Measurements from ENCODE around the gene GPR15LG.

The GPR15LG gene

GRCh38 chr10:84225427-84226173 lies 52.0 kb downstream of the GPR15LG start, which contains the start of gene LRIT2:
LRIT2 (minus strand) TSS chr10:84225544; CDS start chr10:84225520, 24 bp downstream.
- no peak for DNase-seq (ENCODE audit: low read depth)
- no peak within 1 kb of the TSS for H3K4me3 ChIP-seq (replicated peaks; ENCODE audit: low read depth, low read length)
- no peak for TF ChIP-seq CTCF (IDR thresholded peaks at IDR 0.05; ENCODE audit: low read length, missing control alignments)

- no peak overlapping the region for H3K4me3 ChIP-seq (replicated peaks; ENCODE audit: low read depth, low read length)
- no peak for TF ChIP-seq CTCF (IDR thresholded peaks at IDR 0.05; ENCODE audit: low read length, missing control alignments)
- no peak for DNase-seq (ENCODE audit: low read depth)
These were observed 53.0 kb downstream of the GPR15LG start for GRCh38 chr10:84226616-84227015.

- H3K4me3 ChIP-seq (replicated peaks; ENCODE audit: low read depth, low read length): no peak overlapping the region
- DNase-seq (ENCODE audit: low read depth): no peak
- no peak for TF ChIP-seq CTCF (IDR thresholded peaks at IDR 0.05; ENCODE audit: low read length, missing control alignments)
These were observed 54.2 kb downstream of the GPR15LG start for GRCh38 chr10:84227810-84228209.

- no peak overlapping the region for H3K4me3 ChIP-seq (replicated peaks; ENCODE audit: low read depth, low read length)
- no peak for TF ChIP-seq CTCF (IDR thresholded peaks at IDR 0.05; ENCODE audit: low read length, missing control alignments)
- DNase-seq (ENCODE audit: low read depth): no peak
These were observed 56.8 kb downstream of the GPR15LG start for GRCh38 chr10:84230359-84230758.

GRCh38 chr10:84232376-84232775 lies 58.8 kb downstream of the GPR15LG start:
- H3K4me3 ChIP-seq (replicated peaks; ENCODE audit: low read depth, low read length): no peak overlapping the region
- DNase-seq (ENCODE audit: low read depth): no peak

GRCh38 chr10:84233940-84234339 lies 60.3 kb downstream of the GPR15LG start:
- H3K4me3 ChIP-seq (replicated peaks; ENCODE audit: low read depth, low read length): no peak overlapping the region
- TF ChIP-seq CTCF (IDR thresholded peaks at IDR 0.05; ENCODE audit: low read length, missing control alignments): no peak
- no peak for DNase-seq (ENCODE audit: low read depth)

More at GRCh38 chr10:84232376-84232775, 58.8 kb downstream of the GPR15LG start:
- TF ChIP-seq CTCF (IDR thresholded peaks at IDR 0.05; ENCODE audit: low read length, missing control alignments): no peak

- no peak for TF ChIP-seq CTCF (IDR thresholded peaks at IDR 0.05; ENCODE audit: low read length, missing control alignments)
- H3K4me3 ChIP-seq (replicated peaks; ENCODE audit: low read depth, low read length): no peak overlapping the region
- DNase-seq (ENCODE audit: low read depth): no peak
These were observed 60.9 kb downstream of the GPR15LG start for GRCh38 chr10:84234479-84234878.

Data from fibroblast of pulmonary artery (primary cell).